GM21381 (cell line): ENCODE results near the gene NT5E.

Source experiments
- ATAC-seq: cut with Tn5 transposase; IDR thresholded peaks from one replicate; pipeline ENCODE4 v1.9.1; 2021; ENCODE audit warnings: mild to moderate bottlenecking, moderate library complexity; ENCODE audit not compliant: unreplicated experiment

The NT5E gene

DNA sequence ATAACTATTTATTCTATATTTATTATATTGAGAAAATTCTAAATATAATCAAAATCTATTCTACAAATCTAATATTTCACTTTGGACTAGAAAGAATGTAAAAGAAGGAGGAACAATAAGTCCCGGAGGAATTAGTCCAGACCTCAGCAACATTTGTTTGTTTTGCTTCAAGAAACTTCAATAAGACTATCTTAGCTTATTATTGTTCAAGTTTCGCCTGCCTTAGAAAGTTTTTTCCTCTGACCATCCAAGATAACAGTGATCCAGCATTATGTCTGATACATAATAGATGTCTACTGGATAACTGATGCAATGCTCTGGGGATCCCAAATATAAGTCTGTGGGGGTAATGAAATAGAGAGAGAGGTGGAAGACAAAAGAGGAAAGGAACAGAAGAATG lies 28.7 kb upstream of the NT5E start:
- ATAC-seq = no peak

DNA sequence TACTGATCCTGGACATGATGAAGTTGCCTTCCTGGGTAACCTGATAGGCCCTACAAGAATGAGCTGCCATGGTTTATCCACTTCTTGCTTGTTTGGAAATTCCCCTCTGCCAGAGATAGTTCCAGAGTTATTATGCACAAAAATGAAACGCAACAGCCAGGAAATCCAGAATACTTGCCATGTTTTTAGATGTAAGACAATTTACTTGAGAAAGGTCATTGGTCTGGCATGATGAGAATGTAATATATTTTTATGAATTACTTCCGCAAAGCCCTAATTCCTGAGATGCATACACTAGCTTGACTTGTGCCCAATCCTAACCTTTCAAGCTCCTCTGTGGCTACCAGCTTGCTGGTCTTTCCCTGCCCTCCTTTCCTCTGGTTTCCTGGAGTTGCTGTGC lies 27.9 kb upstream of the NT5E start:
- no peak for ATAC-seq

- ATAC-seq = no peak
Measured at GRCh38 chr6:85422996-85423395, 26.9 kb upstream of the NT5E start.

GRCh38 chr6:85424981-85425380 lies 24.9 kb upstream of the NT5E start:
- no peak for ATAC-seq

DNA sequence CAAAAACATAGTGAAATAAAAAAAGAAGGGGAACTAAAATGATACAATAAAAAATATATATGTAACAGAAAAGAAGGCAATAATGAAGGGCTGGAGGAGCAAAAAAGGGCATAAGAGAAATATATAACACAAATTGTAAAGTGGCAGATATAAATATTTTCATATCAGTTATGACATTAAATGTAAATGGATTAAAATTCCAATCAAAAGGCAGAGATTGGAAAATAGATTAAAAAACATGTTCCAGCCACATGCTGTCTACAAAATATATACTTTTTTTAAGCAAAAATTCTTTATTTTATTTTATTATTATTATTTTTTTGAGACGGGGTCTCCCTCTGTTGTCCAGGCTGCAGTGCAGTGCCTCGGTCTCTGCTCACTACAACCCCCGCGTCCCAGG lies 23.9 kb upstream of the NT5E start:
- no peak for ATAC-seq

- ATAC-seq = no peak
Measured at GRCh38 chr6:85428486-85428885, 21.4 kb upstream of the NT5E start.

GRCh38 chr6:85429346-85429745 lies 20.5 kb upstream of the NT5E start:
- ATAC-seq = no peak

DNA sequence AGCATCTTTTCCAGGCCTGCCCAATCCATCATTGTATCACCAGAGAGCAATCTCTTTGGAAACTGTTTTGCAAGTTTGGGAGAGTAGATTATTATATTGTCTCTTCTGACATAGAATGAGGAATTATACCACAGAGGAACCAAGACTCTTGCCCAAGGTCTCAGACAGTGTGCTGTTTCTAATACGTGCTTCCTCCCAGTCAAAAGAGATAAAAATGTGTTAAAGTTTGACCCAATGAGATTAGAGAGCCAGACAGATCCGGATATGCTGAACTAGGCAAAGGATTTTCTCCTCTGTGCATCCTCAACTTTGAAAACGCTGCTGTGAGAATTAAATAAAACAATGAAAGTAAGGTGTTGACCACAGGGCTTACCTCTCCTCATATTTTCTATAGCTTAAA lies 18.6 kb upstream of the NT5E start:
- no peak for ATAC-seq

- no peak for ATAC-seq
Measured at GRCh38 chr6:85432554-85432953, 17.3 kb upstream of the NT5E start.

GRCh38 chr6:85435851-85436250 lies 14.0 kb upstream of the NT5E start:
- no peak for ATAC-seq

GRCh38 chr6:85436411-85436810 lies 13.5 kb upstream of the NT5E start:
- no peak for ATAC-seq

- ATAC-seq = no peak
Measured at GRCh38 chr6:85436939-85437495, 12.9 kb upstream of the NT5E start.

DNA sequence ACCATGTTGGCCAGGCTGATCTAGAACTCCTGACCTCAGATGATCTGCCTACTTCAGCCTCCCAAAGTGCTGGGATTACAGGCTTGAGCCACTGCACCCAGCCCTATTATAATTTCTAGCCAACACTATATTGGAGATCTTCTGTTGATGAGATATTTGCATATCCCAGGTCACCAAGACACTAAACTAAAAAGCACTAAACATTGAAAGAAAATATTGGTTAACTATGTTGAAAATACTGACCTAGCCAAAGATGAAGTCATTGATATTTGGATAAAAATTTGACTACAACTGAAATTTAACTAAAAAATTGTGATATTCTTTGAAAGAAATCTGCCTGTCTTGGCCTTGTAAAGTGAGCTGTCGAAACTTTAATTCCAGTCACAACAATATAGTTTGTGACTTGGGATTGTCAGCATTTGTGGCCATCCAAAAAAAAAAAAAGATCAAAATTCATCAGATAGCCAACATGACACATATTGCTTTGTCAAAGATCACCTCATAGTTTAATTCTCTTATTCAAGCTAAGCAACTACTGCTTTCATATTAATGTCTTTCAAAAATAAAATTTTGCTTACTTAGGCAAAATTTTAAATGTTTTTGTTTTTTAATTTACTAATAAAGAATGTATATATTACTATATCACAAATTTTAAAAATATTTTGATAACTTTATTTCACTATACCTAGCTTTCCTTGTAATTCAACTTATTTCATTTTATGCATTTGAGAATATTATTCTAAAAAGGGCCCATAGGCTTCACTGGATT lies 6.3 kb upstream of the NT5E start:
- no peak for ATAC-seq

- peak; percentile 66 for ATAC-seq
Measured at GRCh38 chr6:85449388-85449817, 480 bp upstream of the NT5E start.

GRCh38 chr6:85451565-85452306 lies 1.9 kb downstream of the NT5E start:
- ATAC-seq = no peak

DNA sequence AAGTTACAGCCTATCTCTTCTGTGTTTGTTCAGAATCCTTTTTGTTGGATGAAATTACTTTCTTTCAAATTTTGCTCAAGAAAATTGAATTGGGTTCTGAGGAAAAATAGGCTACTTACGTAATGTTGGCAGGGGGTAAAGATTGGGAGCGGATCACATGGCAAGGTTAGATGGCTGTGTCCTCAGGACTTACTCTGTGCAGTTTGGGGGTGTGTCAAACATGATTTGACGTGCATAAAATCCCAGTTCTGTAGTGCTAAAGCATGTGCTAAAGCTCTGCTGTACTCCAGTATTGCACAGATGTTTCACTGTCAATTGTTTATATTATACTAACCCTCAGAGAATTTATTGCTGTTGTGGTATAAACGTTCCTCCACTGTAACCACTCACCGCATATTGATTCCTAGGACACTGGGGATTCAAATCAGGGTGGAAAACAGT lies 2.6 kb downstream of the NT5E start:
- no peak for ATAC-seq

DNA sequence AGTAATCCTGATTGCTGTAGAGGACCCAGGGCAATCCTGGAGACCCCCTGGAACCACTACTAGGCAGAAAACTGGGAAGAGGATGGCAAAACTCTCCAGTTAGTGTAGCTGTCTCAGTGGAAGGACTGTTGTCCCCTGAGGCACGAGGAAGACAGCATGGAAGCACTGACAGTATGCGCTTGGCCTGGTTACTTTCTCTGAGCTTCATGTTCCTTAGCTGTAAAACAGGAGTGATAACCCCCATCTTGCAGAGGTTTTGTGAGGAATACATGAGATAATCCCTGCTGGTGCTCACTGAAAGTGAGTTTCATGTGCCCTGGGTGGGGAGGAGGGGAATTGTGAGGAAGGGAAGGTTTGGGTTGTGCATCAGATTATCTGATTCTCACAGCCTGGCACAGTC lies 3.2 kb downstream of the NT5E start:
- no peak for ATAC-seq

DNA sequence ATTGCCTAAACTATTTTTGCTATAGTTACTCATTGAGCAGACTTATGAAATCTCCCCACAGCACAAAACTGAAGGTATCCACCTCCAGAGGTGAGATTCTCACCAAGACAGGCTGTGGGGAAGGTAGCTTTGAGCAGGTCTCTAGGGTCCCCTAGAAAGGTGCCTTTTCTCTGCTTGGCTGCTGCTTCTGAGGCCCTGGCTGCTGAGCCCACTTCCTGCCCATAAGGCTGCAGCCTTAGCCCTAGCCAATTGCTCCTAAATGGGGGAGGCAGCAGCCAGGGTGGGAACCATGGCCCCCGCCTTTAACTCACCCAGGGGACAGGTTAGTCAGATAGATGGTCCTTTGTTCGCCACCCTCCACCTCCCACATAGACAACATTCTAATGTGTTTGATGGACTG lies 3.6 kb downstream of the NT5E start:
- no peak for ATAC-seq

- no peak for ATAC-seq
Measured at GRCh38 chr6:85455471-85456026, 5.7 kb downstream of the NT5E start.

DNA sequence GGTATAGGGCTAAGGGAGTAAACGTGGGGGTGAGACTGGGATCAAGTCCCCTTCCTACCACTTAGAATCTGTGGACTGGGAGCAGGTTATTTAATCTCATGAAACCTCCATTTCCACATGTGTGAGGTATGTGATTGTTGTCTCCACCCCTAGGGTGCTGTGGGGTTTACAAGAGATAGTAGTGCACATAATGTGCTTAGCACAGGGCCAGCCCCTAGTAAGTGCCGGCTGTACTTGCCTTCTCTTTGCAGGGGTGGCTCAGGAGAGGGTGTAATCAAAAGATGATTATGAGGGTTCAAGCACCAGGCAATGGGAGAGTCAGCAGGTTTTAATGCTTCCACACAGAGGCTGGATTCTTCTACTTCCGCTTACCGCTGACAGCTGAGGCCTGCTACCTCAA lies 6.9 kb downstream of the NT5E start:
- ATAC-seq = no peak

GRCh38 chr6:85458184-85458583 lies 8.3 kb downstream of the NT5E start:
- no peak for ATAC-seq

- no peak for ATAC-seq
Measured at GRCh38 chr6:85458782-85459181, 8.9 kb downstream of the NT5E start.
